H9 (cell line): ENCODE data around the gene LFNG. TPM values are rescaled to one million over a fixed set of nuclear protein-coding genes. Genes with fewer than 3 reads are reported as not detected.

ENCODE experiments used
- DNase-seq: peaks from one replicate; pipeline ENCODE4 v3.0.0-alpha.2; 2017
- H2AFZ ChIP-seq: one replicate; pipeline ENCODE4 v1.6.1; 2013; ENCODE audit warnings: mild to moderate bottlenecking, low read length, control low read depth, moderate library complexity
- H2AK5ac ChIP-seq: 2 replicates; pipeline ENCODE4 v1.6.1; 2013; ENCODE audit warnings: low read length, control low read depth, mixed read lengths; ENCODE audit not compliant: insufficient read length
- H2BK120ac ChIP-seq: one replicate; pipeline ENCODE4 v1.6.1; 2013; ENCODE audit warnings: low read depth, mild to moderate bottlenecking, low read length, control low read depth, inconsistent platforms; ENCODE audit not compliant: poor library complexity, severe bottlenecking
- H2BK12ac ChIP-seq: 2 replicates; pipeline ENCODE4 v1.6.1; 2013; ENCODE audit warnings: low read length, control low read depth, mixed read lengths, low read depth; ENCODE audit not compliant: insufficient read length
- H2BK15ac ChIP-seq: 2 replicates; pipeline ENCODE4 v1.6.1; 2013; ENCODE audit warnings: low read depth, low read length, control low read depth
- H2BK20ac ChIP-seq: one replicate; pipeline ENCODE4 v1.6.1; 2013; ENCODE audit warnings: low read depth, mild to moderate bottlenecking, low read length, control low read depth, inconsistent platforms; ENCODE audit not compliant: poor library complexity, severe bottlenecking
- H2BK5ac ChIP-seq: 2 replicates; pipeline ENCODE4 v1.6.1; 2013; ENCODE audit warnings: low read length, control low read depth, mixed read lengths; ENCODE audit not compliant: insufficient read length
- H3K14ac ChIP-seq: 2 replicates; pipeline ENCODE4 v1.6.1; 2013; ENCODE audit warnings: low read length, control low read depth; ENCODE audit not compliant: insufficient read depth
- H3K18ac ChIP-seq: 2 replicates; pipeline ENCODE4 v1.6.1; 2013; ENCODE audit warnings: low read depth, mild to moderate bottlenecking, mixed read lengths, low read length, control low read depth; ENCODE audit not compliant: insufficient read length
- H3K23ac ChIP-seq: 2 replicates; pipeline ENCODE4 v1.6.1; 2013; ENCODE audit warnings: low read length, control low read depth, mixed read lengths, low read depth; ENCODE audit not compliant: insufficient read length
- H3K23me2 ChIP-seq: 2 replicates; pipeline ENCODE4 v1.6.1; 2013; ENCODE audit warnings: low read depth, mild to moderate bottlenecking, mixed read lengths, low read length, control low read depth; ENCODE audit not compliant: insufficient read length, poor library complexity, severe bottlenecking
- H3K27ac ChIP-seq: 2 replicates; pipeline ENCODE4 v1.5.1; 2013; ENCODE audit warnings: low read length, control low read depth, mixed read lengths, low read depth; ENCODE audit not compliant: insufficient read length
- H3K27me3 ChIP-seq: 2 replicates; pipeline ENCODE4 v1.6.1; 2013; ENCODE audit warnings: low read length, control low read depth, inconsistent platforms; ENCODE audit not compliant: insufficient read depth
- H3K4ac ChIP-seq: 2 replicates; pipeline ENCODE4 v1.6.1; 2013; ENCODE audit warnings: low read depth, mild to moderate bottlenecking, control low read depth, inconsistent platforms, low read length, moderate library complexity
- H3K4me1 ChIP-seq: 2 replicates; pipeline ENCODE4 v1.6.1; 2013; ENCODE audit warnings: low read length, control low read depth, inconsistent platforms; ENCODE audit not compliant: insufficient read depth
- H3K4me2 ChIP-seq: 2 replicates; pipeline ENCODE4 v1.6.1; 2013; ENCODE audit warnings: low read length, control low read depth, mixed read lengths; ENCODE audit not compliant: insufficient read length, insufficient read depth
- H3K56ac ChIP-seq: 2 replicates; pipeline ENCODE4 v1.6.1; 2013; ENCODE audit warnings: low read depth, mild to moderate bottlenecking, mixed read lengths, low read length, control low read depth; ENCODE audit not compliant: insufficient read length
- H3K79me1 ChIP-seq: 2 replicates; pipeline ENCODE4 v1.6.1; 2013; ENCODE audit warnings: low read depth, mild to moderate bottlenecking, moderate library complexity, low read length, control low read depth, inconsistent platforms; ENCODE audit not compliant: insufficient read depth, poor library complexity, severe bottlenecking
- H3K79me2 ChIP-seq: 2 replicates; pipeline ENCODE4 v1.6.1; 2013; ENCODE audit warnings: low read length, control low read depth, inconsistent platforms; ENCODE audit not compliant: insufficient read depth
- H3K9ac ChIP-seq: 2 replicates; pipeline ENCODE4 v1.6.1; 2013; ENCODE audit warnings: low read length, control low read depth, mixed read lengths; ENCODE audit not compliant: insufficient read length; ENCODE audit errors: extremely low read depth
- H3K9me3 ChIP-seq: one replicate; pipeline ENCODE4 v1.6.1; 2013; ENCODE audit warnings: low read depth, low read length, inconsistent platforms; ENCODE audit not compliant: control insufficient read depth
- H3T11ph ChIP-seq: one replicate; pipeline ENCODE4 v1.6.1; 2013; ENCODE audit warnings: mild to moderate bottlenecking, low read length, control low read depth, inconsistent platforms
- H4K20me1 ChIP-seq: one replicate; pipeline ENCODE4 v1.6.1; 2013; ENCODE audit not compliant: control insufficient read depth, insufficient read length, insufficient read depth
- H4K5ac ChIP-seq: 2 replicates; pipeline ENCODE4 v1.6.1; 2013; ENCODE audit warnings: low read depth, mild to moderate bottlenecking, mixed read lengths, low read length, control low read depth; ENCODE audit not compliant: insufficient read length
- H4K8ac ChIP-seq: replicated peaks from 2 replicates; pipeline ENCODE4 v1.6.1; 2013; ENCODE audit warnings: low read length, control low read depth, mixed read lengths, low read depth; ENCODE audit not compliant: insufficient read length
- H4K91ac ChIP-seq: 2 replicates; pipeline ENCODE4 v1.6.1; 2013; ENCODE audit warnings: low read depth, mild to moderate bottlenecking, moderate library complexity, mixed read lengths, low read length, control low read depth; ENCODE audit not compliant: insufficient read length
- H3K27ac Mint-ChIP-seq, 3 experiments: 2 replicates in 2 of 3; 3 replicates in 1 of 3; pipeline ENCODE4 v1.8.0; 2020 to 2021; ENCODE audit warnings: mixed read lengths in 3 of 3, mild to moderate bottlenecking in 1 of 3, moderate library complexity in 1 of 3
- H3K27me3 Mint-ChIP-seq: 2 replicates; pipeline ENCODE4 v1.8.0; 2021; ENCODE audit warnings: low read depth, mild to moderate bottlenecking, moderate library complexity, mixed read lengths
- H3K36me3 Mint-ChIP-seq, 3 experiments: 2 replicates in 2 of 3; 3 replicates in 1 of 3; pipeline ENCODE4 v1.8.0; 2020 to 2021; ENCODE audit warnings: low read depth in 3 of 3, mixed read lengths in 3 of 3; ENCODE audit not compliant: insufficient read depth in 1 of 3
- H3K4me1 Mint-ChIP-seq, 2 experiments: 2 replicates each; pipeline ENCODE4 v1.8.0; 2020; ENCODE audit warnings: mixed read lengths in 2 of 2
- H3K4me3 Mint-ChIP-seq, 2 experiments: 2 replicates in 1 of 2; 3 replicates in 1 of 2; pipeline ENCODE4 v1.8.0; 2020 to 2021; ENCODE audit warnings: mild to moderate bottlenecking in 2 of 2, mixed read lengths in 2 of 2, moderate library complexity in 1 of 2
- H3K9me3 Mint-ChIP-seq, 2 experiments: 2 replicates in 1 of 2; 3 replicates in 1 of 2; pipeline ENCODE4 v1.8.0; 2020; ENCODE audit warnings: mild to moderate bottlenecking in 2 of 2, mixed read lengths in 2 of 2, moderate library complexity in 1 of 2
- WGBS: extraction: QIAGEN DNeasy Blood & Tissue Kit; methylation state at CpG from one replicate; pipeline ENCODE4 v1.1.7; 2013; ENCODE audit warnings: missing lambda C conversion rate, low lambda C conversion rate, mixed read lengths; ENCODE audit not compliant: insufficient read length; ENCODE audit errors: extremely low coverage; 5-methylcytosine and 5-hydroxymethylcytosine counted together
- total RNA-seq: library from RNA; stranded (reverse); gene quantifications from 2 replicates; pipeline ENCODE4 v1.2.1, GENCODE V29; 2021
- TF ChIP-seq, protein P1 (sequence below): fragments of 200-600 bp; sonication (generic); conservative IDR thresholded peaks from 3 replicates; pipeline ENCODE4 v1.8.0; 2021; ENCODE audit warnings: antibody characterized with exemption, mild to moderate bottlenecking

Gene LFNG
- total RNA-seq, 1 experiment from 2014 or later, result 52.9 TPM

DNA sequence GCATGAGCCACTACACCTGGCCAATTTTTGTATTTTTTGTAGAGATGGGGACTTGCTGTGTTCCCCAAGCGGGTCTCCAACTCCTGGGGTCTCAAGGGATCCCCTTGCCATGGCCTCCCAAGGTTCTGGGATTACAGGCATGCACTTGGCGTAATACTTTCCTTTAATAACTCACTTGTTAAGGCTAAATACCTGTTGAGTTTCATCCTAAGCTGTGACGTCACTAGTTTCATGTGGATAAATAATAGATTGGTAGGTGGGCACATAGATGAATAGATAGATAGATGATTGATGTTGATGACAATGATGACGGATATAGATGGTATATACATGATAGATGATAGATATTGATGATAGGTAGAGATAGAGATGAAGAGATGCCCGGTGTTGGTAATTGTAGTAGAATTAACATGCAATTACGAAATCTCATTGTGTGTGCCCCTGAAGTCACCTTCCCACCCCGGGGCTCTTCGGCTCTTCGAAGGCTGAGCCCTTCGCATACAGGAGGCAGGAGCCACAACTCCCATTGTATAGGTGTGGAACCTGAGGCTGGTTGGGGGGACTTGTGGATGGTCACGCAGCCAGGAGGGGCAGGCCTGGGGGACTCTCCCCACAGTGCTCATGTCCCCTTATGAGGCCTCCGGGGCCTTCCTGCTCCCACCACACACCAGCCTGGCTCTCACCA is 45.9 kb upstream of the LFNG start:
- H3K4me3 Mint-ChIP-seq, result no peak overlapping the region
- H3T11ph ChIP-seq, result no peak overlapping the region
- no peak overlapping the region for H3K56ac ChIP-seq
- peaks cover 21 to 39% of the 10 kb centered on the region in 2 experiments for H3K4me1 Mint-ChIP-seq
- H3K9ac ChIP-seq, result no peak overlapping the region
- no peak overlapping the region for H2BK5ac ChIP-seq
- H3K4me2 ChIP-seq, result no peak overlapping the region
- H2BK20ac ChIP-seq, result no peak overlapping the region
- H3K18ac ChIP-seq, result no peak overlapping the region
- H3K27ac ChIP-seq, result no peak overlapping the region
- no peak overlapping the region for H2AK5ac ChIP-seq
- H3K23ac ChIP-seq, result no peak overlapping the region
- H3K4ac ChIP-seq, result no peak overlapping the region
- H3K27me3 ChIP-seq, result no peaks in the 10 kb centered on the region
- no peaks in the 10 kb centered on the region for H3K23me2 ChIP-seq
- no peak overlapping the region for H2BK12ac ChIP-seq
- no peak overlapping the region for H2AFZ ChIP-seq
- 100% methylated on average over 2 of the region's 12 CpGs for WGBS
- H4K8ac ChIP-seq, result no peak overlapping the region
- no peaks in the 10 kb centered on the region; a peak in 2 of 5 replicates for H3K9me3 Mint-ChIP-seq
- no peak overlapping the region for H2BK120ac ChIP-seq
- H3K36me3 Mint-ChIP-seq, result no peaks in the 10 kb centered on the region; a peak in 1 of 7 replicates
- H3K79me1 ChIP-seq, result no peaks in the 10 kb centered on the region
- H3K79me2 ChIP-seq, result no peaks in the 10 kb centered on the region
- H3K27me3 Mint-ChIP-seq, result no peaks in the 10 kb centered on the region; the same call in 1 of the 2 replicates
- TF ChIP-seq, protein P1, sequence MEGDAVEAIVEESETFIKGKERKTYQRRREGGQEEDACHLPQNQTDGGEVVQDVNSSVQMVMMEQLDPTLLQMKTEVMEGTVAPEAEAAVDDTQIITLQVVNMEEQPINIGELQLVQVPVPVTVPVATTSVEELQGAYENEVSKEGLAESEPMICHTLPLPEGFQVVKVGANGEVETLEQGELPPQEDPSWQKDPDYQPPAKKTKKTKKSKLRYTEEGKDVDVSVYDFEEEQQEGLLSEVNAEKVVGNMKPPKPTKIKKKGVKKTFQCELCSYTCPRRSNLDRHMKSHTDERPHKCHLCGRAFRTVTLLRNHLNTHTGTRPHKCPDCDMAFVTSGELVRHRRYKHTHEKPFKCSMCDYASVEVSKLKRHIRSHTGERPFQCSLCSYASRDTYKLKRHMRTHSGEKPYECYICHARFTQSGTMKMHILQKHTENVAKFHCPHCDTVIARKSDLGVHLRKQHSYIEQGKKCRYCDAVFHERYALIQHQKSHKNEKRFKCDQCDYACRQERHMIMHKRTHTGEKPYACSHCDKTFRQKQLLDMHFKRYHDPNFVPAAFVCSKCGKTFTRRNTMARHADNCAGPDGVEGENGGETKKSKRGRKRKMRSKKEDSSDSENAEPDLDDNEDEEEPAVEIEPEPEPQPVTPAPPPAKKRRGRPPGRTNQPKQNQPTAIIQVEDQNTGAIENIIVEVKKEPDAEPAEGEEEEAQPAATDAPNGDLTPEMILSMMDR, result no peak
- H3K9me3 ChIP-seq, result no peaks in the 10 kb centered on the region
- no peak overlapping the region for H4K5ac ChIP-seq
- no peak for DNase-seq
- no peaks in the 10 kb centered on the region for H4K20me1 ChIP-seq
- H2BK15ac ChIP-seq, result no peak overlapping the region
- no peak overlapping the region for H3K27ac Mint-ChIP-seq
- H3K14ac ChIP-seq, result no peak overlapping the region
- H4K91ac ChIP-seq, result no peak overlapping the region
- peaks cover 2% of the 10 kb centered on the region; the same call in 1 of the 2 replicates for H3K4me1 ChIP-seq
